HEK293T (cell line): ENCODE measurements around the gene MRPS26.

ENCODE experiments used
- BHLHE40 ChIP-seq: fragments of 450-650 bp; IDR thresholded peaks from 2 replicates; pipeline ENCODE4 v1.6.1; 2016; ENCODE audit warnings: mild to moderate bottlenecking, moderate library complexity, borderline replicate concordance
- FOXA1 ChIP-seq: fragments of 450-650 bp; IDR thresholded peaks from 2 replicates; pipeline ENCODE4 v1.6.1; 2016; ENCODE audit warnings: mild to moderate bottlenecking
- FOXM1 ChIP-seq: fragments of 450-650 bp; IDR thresholded peaks from 2 replicates; pipeline ENCODE4 v1.6.1; 2017; ENCODE audit warnings: mild to moderate bottlenecking, borderline replicate concordance
- L3MBTL2 ChIP-seq: fragments of 450-650 bp; conservative IDR thresholded peaks from 2 replicates; pipeline ENCODE4 v1.6.1; 2016; ENCODE audit warnings: mild to moderate bottlenecking
- SP1 ChIP-seq: fragments of 450-650 bp; IDR thresholded peaks from 2 replicates; pipeline ENCODE4 v1.6.1; 2017

DNA sequence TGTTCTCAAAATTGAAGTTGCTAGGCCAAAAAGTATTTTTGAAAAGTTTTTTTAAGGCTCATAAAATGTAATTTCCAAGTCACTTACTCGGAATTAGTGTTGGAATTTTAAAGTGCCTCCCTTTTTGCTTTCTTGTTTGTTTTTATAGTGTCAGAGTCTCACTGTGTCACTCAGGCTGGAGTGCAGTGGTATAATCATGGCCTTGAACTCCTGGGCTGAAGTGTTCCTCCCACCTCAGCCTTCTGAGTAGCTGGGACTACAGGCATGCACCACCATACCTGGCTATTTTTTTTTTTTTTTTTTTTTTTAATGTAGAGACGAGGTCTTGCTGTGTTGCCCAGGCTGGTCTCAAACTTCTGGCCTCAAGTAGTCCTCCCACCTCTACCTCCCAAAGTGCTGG, 42.4 kb upstream of the MRPS26 start:
- TF ChIP-seq FOXM1 = no peak
- no peak for TF ChIP-seq BHLHE40
- TF ChIP-seq L3MBTL2 = no peak
- no peak for TF ChIP-seq FOXA1
- no peak for TF ChIP-seq SP1
